Mammary epithelial cell (primary cell): ENCODE results near the gene APOL4.

ENCODE experiments used
- CTCF ChIP-seq, 2 donors: IDR thresholded peaks in 1 of 2; conservative IDR thresholded peaks in 1 of 2; 2 replicates each; pipeline ENCODE4 v1.5.1; 2011 to 2012; ENCODE audit warnings: inconsistent platforms in 2 of 2, low read length in 2 of 2, mild to moderate bottlenecking in 2 of 2, control low read depth in 1 of 2, low read depth in 1 of 2; ENCODE audit not compliant: insufficient read depth in 1 of 2; ENCODE audit errors: extremely low read depth in 1 of 2
- EZH2 ChIP-seq: IDR thresholded peaks from 2 replicates; pipeline ENCODE4 v1.6.1; 2012; ENCODE audit warnings: low read length, inconsistent platforms, borderline replicate concordance

GRCh38 chr22:36166518-36167220 is 34.9 kb downstream of the APOL4 start:
- TF ChIP-seq CTCF (conservative IDR thresholded peaks at IDR 0.05 in 1 of 2, IDR thresholded peaks at IDR 0.05 in 1 of 2; ENCODE audit: extremely low read depth in 1 of 2, insufficient read depth in 1 of 2, low read depth in 1 of 2, low read length in 2 of 2) (no peak), EZH2 (no peak)
